ENCODE data around the gene CUL2.

DNA sequence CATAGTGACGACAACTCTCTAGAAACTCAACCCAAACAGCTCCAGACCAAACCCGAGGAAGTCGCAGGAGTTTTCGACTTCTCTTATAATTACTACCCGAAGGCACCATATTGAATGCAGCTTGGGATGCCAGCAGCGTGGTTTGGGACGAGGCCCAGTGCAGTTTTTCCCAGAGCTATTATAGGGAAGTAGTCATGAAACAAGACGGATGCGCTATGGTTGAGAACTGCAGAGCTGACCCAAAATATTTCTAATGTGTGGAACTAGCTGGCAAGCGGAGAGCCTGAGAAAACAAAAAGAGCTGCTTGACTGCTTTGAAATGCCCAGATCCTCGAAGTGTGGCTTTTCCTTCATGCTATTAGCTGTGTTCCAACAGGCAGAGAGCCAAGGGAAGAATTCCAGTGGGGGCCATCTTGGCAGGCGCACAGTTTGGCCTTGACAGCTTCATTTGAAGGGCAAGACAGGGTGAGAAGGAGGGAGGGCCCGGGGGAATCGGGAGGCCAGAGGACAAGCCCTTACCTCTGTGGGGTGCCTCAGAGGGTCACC lies 122.7 kb downstream of the CUL2 start:
- TF ChIP-seq, protein P1, sequence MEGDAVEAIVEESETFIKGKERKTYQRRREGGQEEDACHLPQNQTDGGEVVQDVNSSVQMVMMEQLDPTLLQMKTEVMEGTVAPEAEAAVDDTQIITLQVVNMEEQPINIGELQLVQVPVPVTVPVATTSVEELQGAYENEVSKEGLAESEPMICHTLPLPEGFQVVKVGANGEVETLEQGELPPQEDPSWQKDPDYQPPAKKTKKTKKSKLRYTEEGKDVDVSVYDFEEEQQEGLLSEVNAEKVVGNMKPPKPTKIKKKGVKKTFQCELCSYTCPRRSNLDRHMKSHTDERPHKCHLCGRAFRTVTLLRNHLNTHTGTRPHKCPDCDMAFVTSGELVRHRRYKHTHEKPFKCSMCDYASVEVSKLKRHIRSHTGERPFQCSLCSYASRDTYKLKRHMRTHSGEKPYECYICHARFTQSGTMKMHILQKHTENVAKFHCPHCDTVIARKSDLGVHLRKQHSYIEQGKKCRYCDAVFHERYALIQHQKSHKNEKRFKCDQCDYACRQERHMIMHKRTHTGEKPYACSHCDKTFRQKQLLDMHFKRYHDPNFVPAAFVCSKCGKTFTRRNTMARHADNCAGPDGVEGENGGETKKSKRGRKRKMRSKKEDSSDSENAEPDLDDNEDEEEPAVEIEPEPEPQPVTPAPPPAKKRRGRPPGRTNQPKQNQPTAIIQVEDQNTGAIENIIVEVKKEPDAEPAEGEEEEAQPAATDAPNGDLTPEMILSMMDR (IDR thresholded peaks at IDR 0.05) = no peak
- TF ChIP-seq POLR2A (IDR thresholded peaks at IDR 0.05) (no peak), POLR2AphosphoS5 (IDR thresholded peaks at IDR 0.05; ENCODE audit: insufficient read depth in 1 of 2, low read depth in 1 of 2) (no peak)
